ENCODE results near the gene STK11IP.

STK11IP gene

DNA sequence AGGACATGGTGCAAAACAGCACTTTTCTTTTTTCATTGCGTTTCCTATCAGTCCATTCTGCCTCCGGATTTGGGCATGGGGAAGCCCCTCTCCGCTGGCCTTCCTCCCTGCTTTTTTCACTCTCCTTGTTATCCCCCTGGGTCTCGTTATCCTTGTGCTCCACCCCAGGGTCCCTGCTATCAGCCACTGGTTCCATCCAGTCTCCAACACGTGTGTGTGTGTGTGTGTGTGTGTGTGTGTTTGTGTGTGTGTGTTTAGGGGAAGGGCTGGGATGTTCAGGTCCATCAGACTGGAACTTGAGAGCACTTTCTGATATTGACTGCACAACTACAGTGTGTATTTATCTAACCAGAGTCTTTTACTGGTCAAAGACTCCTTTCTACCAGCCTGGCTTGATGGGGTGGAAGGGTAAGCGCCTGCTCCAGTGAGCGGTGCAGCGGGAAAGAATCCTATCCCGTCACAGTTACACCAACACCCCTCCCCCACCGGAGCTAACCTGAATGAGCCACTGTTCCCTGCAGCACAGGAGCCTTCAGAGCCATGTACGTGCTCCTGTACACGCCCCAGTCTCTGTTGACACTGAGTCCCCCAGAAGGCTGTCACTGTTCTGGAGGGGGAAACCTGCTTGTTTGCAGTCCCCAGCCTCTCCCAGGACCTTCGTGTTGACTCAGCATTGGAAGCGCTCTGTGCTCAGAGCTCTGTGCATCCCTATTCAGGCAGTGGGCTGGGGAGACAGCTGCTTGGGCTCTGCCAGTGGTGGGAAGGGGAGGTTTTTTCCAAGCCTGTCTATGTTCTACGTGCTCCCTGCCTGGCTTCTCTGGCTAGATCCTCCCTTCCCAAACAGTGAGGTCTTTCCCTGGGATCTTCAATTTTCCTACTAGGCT is 20.9 kb upstream of the STK11IP start:
- no peak for DNase-seq (ENCODE audit: low read depth, low spot score)

GRCh38 chr2:219578811-219579613 is 18.6 kb upstream of the STK11IP start:
- no peak for DNase-seq (ENCODE audit: low read depth, low spot score)

DNA sequence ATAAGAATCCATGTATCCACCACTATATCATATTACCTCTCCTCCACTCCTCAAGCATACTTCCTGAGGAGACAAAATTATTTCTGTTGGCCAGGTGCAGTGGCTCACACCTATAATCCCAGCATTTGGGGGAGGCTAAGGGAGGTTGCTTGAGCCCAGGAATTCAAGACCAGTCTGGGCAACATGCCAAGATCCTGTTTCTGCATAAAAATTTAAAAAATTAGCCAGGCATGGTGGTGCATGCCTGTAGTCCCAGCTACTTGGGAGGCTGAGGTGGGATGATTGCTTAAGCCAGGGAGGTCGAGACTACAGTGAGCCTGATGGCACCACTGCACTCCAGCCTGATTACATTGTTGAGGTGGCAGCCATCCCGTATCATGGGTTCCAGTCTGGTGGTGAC is 16.3 kb upstream of the STK11IP start:
- no peak for DNase-seq (ENCODE audit: low read depth, low spot score)

DNA sequence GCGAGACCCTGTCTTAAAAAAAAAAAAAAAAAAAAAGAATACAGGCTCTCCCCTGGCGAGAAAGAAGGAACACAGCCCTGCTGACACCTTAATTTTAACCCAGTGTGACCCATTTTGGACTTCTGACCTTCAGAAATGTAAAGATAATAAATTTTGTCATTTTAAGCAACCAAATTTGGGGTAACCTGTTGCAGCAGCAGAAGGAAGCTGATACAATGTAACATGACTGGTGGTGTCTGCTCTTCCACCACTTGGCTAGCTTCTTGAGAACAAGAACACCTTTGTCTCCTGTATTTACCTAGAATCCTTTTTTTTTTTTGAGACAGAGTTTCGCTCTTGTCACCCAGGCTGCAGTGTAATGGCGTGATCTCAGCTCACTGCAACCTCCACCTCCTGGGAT is 6.6 kb upstream of the STK11IP start:
- no peak for DNase-seq (ENCODE audit: low read depth, low spot score)

- no peak for DNase-seq (ENCODE audit: low read depth, low spot score)
These were observed 4.9 kb upstream of the STK11IP start for GRCh38 chr2:219592736-219593135.

GRCh38 chr2:219593154-219593553 is 4.5 kb upstream of the STK11IP start:
- DNase-seq (ENCODE audit: low read depth, low spot score), result no peak

- DNase-seq (ENCODE audit: low read depth, low spot score), result no peak
These were observed 2.4 kb upstream of the STK11IP start for GRCh38 chr2:219595256-219595655.

DNA sequence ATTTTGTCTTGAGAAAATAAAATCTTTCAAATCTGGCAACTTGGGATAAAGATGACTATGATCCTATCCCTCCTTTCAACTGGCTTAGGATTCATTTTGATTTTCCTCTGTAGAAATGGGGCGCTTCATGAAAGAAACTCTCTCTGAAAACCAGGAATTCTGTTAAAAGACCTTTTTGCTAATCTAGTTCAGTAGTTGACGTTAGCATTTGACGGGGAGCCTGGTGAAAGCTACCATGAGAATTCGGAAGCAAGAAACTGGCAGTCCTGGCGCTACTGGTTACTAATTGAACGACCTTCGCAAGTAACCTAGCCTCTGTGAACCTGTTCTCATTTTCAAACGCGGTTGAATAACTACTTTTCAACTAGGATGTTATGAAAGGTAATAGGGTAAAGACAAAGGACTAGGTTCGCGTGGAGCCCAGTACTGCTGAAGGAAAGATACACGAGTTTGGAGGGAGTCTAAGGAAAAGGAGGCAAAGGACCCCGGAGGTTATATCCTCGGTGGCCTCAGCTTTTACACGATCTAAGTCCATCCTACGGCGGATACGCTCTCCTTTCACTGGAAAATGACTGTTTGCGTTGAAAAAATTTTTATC is 604 bp upstream of the STK11IP start:
- DNase-seq (ENCODE audit: low read depth, low spot score), result no peak

GRCh38 chr2:219598308-219599078 is 836 bp downstream of the STK11IP start:
- no peak for DNase-seq (ENCODE audit: low read depth, low spot score)

- no peak for DNase-seq (ENCODE audit: low read depth, low spot score)
These were observed 6.1 kb downstream of the STK11IP start for GRCh38 chr2:219603771-219604170.

DNA sequence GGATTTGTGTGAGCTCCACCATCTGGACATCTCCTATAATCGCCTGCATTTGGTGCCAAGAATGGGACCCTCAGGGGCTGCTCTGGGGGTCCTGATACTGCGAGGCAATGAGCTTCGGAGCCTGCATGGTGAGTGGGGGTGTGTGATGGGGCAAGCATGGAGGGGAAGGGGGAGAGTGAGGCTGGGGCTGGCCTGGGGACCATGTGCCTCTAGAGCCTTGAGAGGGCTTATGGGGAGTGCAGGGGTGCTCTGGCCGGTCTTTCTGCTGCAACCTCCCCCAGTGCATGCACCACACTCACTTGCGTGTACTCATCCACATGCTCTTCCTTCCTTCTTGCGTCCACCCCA is 7.9 kb downstream of the STK11IP start:
- DNase-seq (ENCODE audit: low read depth, low spot score), result no peak

DNA sequence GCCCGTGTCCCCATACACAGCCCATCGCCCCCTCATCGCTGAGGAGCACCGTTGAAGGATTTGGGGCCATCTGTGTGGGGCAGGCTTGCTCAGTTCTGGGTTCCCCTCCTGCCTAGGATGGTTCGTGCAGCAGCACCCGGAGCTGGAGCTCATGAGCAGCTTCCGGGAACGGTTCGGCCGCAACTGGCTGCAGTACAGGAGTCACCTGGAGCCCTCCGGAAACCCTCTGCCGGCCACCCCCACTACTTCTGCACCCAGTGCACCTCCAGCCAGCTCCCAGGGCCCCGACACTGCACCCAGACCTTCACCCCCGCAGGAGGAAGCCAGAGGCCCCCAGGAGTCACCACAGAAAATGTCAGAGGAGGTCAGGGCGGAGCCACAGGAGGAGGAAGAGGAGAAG is 10.3 kb downstream of the STK11IP start:
- no peak for DNase-seq (ENCODE audit: low read depth, low spot score)

DNA sequence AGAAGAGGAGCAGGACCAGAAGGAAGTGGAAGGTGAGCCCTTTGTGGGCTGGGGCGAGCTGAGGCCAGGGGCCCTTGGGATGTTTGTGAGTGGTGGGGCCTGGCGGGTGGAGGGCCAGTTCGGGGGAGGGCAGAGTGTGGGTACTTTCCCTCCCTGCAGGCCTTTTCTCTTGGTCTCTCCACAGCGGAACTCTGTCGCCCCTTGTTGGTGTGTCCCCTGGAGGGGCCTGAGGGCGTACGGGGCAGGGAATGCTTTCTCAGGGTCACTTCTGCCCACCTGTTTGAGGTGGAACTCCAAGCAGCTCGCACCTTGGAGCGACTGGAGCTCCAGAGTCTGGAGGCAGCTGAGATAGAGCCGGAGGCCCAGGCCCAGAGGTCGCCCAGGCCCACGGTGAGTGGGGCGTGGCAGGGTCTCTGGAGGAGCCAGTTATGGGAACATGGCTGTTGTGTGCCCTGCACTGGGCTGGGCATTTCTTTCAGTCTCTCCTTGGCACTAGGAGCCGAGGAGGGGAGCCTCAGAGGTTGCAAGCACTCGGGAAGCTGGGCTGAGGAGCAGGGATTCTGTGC is 10.8 kb downstream of the STK11IP start:
- no peak for DNase-seq (ENCODE audit: low read depth, low spot score)

DNA sequence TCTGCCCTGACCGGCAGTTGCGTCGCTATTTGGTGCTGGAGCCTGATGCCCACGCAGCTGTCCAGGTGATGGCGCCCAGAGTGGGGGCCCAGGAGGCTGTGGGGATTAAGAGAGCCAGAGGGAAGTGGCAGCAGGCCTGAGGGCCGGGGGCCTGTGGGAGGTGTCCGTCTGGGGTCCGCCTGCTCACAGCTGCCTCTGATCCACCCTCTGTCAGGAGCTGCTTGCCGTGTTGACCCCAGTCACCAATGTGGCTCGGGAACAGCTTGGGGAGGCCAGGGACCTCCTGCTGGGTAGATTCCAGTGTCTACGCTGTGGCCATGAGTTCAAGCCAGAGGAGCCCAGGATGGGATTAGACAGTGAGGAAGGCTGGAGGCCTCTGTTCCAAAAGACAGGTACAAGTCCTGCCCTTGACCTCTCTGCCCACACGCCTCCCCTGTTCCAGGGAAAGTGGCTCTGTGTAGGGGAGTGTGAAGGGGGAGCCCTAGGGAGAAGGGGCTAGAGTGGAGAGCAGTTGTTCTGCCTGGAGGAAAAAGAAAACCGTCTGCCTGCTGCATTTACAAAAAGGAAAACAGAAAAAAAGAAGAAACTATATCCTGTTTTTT is 11.6 kb downstream of the STK11IP start:
- DNase-seq (ENCODE audit: low read depth, low spot score), result no peak

GRCh38 chr2:219611306-219611705 is 13.6 kb downstream of the STK11IP start:
- no peak for DNase-seq (ENCODE audit: low read depth, low spot score)

GRCh38 chr2:219611866-219612576 is 14.4 kb downstream of the STK11IP start:
- DNase-seq (ENCODE audit: low read depth, low spot score), result no peak

DNA sequence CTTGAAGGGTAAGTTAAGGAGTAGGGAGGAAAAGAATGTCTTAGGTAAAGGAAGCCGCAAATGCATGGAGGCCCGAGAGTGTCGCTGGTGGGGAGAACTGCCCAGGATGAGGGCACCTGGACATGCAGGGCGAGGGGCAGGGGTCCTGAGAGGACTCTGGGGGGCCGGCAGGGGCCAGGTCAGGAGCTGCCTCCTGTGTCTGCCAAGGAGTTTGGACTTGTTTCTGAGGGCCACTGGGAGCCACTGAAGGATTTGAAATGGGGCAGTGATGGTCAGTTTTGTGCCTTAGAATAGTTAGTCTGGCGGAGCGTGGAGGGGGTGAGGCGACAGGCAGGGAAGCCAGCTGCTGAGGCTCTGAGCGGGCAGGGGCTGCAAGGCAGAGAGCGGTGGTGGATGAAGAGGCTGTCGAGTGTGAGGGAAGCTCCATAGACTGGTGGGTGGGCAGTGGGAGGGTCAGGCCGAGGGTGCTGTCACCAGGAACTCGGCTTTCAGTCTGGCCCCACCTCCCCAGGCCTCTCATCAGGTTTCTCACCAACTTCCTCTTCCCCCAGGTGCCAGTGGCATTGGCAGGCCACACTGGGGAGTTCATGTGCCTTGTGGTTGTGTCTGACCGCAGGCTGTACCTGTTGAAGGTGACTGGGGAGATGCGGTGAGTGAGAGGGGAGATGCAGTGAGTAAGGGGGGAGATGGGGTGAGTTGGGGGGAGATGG is 15.1 kb downstream of the STK11IP start:
- DNase-seq (ENCODE audit: low read depth, low spot score), result no peak

GRCh38 chr2:219613461-219614070 is 15.9 kb downstream of the STK11IP start:
- DNase-seq (ENCODE audit: low read depth, low spot score), result no peak
